H1 (cell line): Measurements from ENCODE around the gene DHX29. TPM values are rescaled to one million over a fixed set of nuclear protein-coding genes. Genes with fewer than 3 reads are reported as not detected.

ENCODE experiments used
- CBX8 ChIP-seq: fragments of 300-800, 300-1000 bp; sonication (generic); IDR thresholded peaks from 2 replicates; pipeline ENCODE4 v1.7.1; 2016; ENCODE audit warnings: low read depth, low read length, borderline replicate concordance
- CTCF ChIP-seq, 3 experiments: IDR thresholded peaks; 1 replicate in 2 of 3; 2 replicates in 1 of 3; pipeline versions ENCODE4 v1.5.1 to v1.6.1; 2011; ENCODE audit warnings: low read length in 3 of 3, mild to moderate bottlenecking in 3 of 3, inconsistent platforms in 2 of 3, low read depth in 1 of 3, moderate library complexity in 1 of 3; ENCODE audit not compliant: insufficient read depth in 1 of 3; ENCODE audit errors: control extremely low read depth in 1 of 3
- POLR2A ChIP-seq, 2 experiments: IDR thresholded peaks; 1 replicate in 1 of 2; 2 replicates in 1 of 2; pipeline ENCODE4 v1.6.1; 2011; ENCODE audit warnings: low read depth in 2 of 2, low read length in 2 of 2, mild to moderate bottlenecking in 2 of 2; ENCODE audit errors: control extremely low read depth in 1 of 2
- SP1 ChIP-seq: IDR thresholded peaks from 2 replicates; pipeline ENCODE4 v1.6.1; 2011; ENCODE audit warnings: low read depth, low read length
- YY1 ChIP-seq: IDR thresholded peaks from 2 replicates; pipeline ENCODE4 v1.6.1; 2011; ENCODE audit warnings: low read depth, mild to moderate bottlenecking, low read length
- polyA plus RNA-seq, 7 experiments: library from polyadenylated mRNA; depleted of rRNA in 3 of 7; stranded (reverse) in 5 of 7; unstranded in 2 of 7; fragments of >200 nt in 5 of 7; fragments of 200-250 nt in 2 of 7; gene quantifications; 1 replicate in 5 of 7; 2 replicates in 1 of 7; 4 replicates in 1 of 7; pipeline versions ENCODE4 v1.2.1 to v1.2.3, GENCODE V29; 2011 to 2013; ENCODE audit warnings: missing spikeins in 2 of 7, mixed read lengths in 2 of 7
- total RNA-seq: library from RNA; stranded (reverse); fragmentation: NEBNext Ultra II Directional; extraction: Animal tissue kit (Norgen Biotek cat#: 25700); gene quantifications from 2 replicates; pipeline ENCODE4 v1.2.1, GENCODE V29; 2021

The DHX29 gene
- total and polyA plus RNA-seq, 2 of the 8 experiments (the other 6 are each of a cell fraction or from before 2014, with no cell fraction given): 3.4 to 32.1 TPM

- TF ChIP-seq CTCF (IDR thresholded peaks at IDR 0.05; ENCODE audit: control extremely low read depth in 1 of 3, insufficient read depth in 1 of 3, low read depth in 1 of 3, low read length in 3 of 3) (peak in 1 of 3 experiments; percentile 6; a peak in 1 of 4 replicates), POLR2A (IDR thresholded peaks at IDR 0.05; ENCODE audit: control extremely low read depth in 1 of 2, low read depth in 2 of 2, low read length in 2 of 2) (no peak), YY1 (0 out of 2 replicates have a peak, but pooled peaks have one; percentile 41), CBX8 (no peak), SP1 (peak; percentile 77)
- TF ChIP-seq, all 59 proteins: peak for 8
These were observed 88.5 kb downstream of the DHX29 start (continued) for GRCh38 chr5:55218967-55219366.
